ENCODE results near the gene PXK. TPM values are rescaled to one million over a fixed set of nuclear protein-coding genes. Genes with fewer than 3 reads are reported as not detected.

PXK gene
- polyA plus RNA-seq, 1 donor (not counting 4 experiments of a cell fraction or from before 2014, with no cell fraction given) = 12.2 TPM

- H3K27me3 ChIP-seq (ENCODE audit: control insufficient read depth, extremely low read depth, insufficient read depth, low read length) = no peaks in the 10 kb centered on the region
- H2AFZ ChIP-seq (ENCODE audit: control insufficient read depth, low read length) = no peak overlapping the region
- H3K36me3 ChIP-seq (ENCODE audit: control insufficient read depth in 2 of 2, extremely low read depth in 1 of 2, insufficient read depth in 2 of 2, low read length in 2 of 2) = no peaks in the 10 kb centered on the region
- no peak overlapping the region for H3K9ac ChIP-seq (ENCODE audit: control insufficient read depth, extremely low read depth, insufficient read depth, low read length)
- H3K9me3 ChIP-seq (ENCODE audit: control insufficient read depth, low read depth, low read length) = no peaks in the 10 kb centered on the region
- FAIRE-seq (no peak), DNase-seq (ENCODE audit: low read depth, low spot score) (no peak)
- no peak overlapping the region for H3K27ac ChIP-seq (ENCODE audit: control insufficient read depth, insufficient read depth, low read length)
- H3K4me3 ChIP-seq (ENCODE audit: control insufficient read depth in 2 of 3, extremely low read depth in 1 of 3, insufficient read depth in 2 of 3, low read depth in 1 of 3, low read length in 3 of 3) = no peak overlapping the region
- dilution Hi-C loops (cut with MboI; ENCODE audit: extremely low pct_ligation_motif_present, low sequenced_read_pairs) = no loop called here
- no peaks in the 10 kb centered on the region for H4K20me1 ChIP-seq (ENCODE audit: control insufficient read depth, extremely low read depth, insufficient read depth, low read length)
- H3K9me1 ChIP-seq (ENCODE audit: control insufficient read depth, extremely low read depth, insufficient read depth, low read length) = no peaks in the 10 kb centered on the region
- H3K79me2 ChIP-seq (ENCODE audit: control insufficient read depth, insufficient read depth, low read length) = no peaks in the 10 kb centered on the region
- TF ChIP-seq CTCF (optimal IDR thresholded peaks at IDR 0.05 in 1 of 3, IDR thresholded peaks at IDR 0.05 in 1 of 3, conservative IDR thresholded peaks at IDR 0.05 in 1 of 3; ENCODE audit: extremely low read depth in 1 of 3, insufficient read depth in 2 of 3, low read length in 3 of 3) (no peak), EZH2 (IDR thresholded peaks at IDR 0.05; ENCODE audit: low read length) (no peak)
- H3K4me2 ChIP-seq (ENCODE audit: control insufficient read depth, extremely low read depth, insufficient read depth, low read depth, low read length) = no peak overlapping the region
- peaks cover under 1% of the 10 kb centered on the region for H3K4me1 ChIP-seq (ENCODE audit: control insufficient read depth, extremely low read depth, insufficient read depth, low read length)
Observed at GRCh38 chr3:58377750-58378149, 45.1 kb downstream of the PXK start.

- no peak overlapping the region for H3K4me3 ChIP-seq (ENCODE audit: control insufficient read depth in 2 of 3, extremely low read depth in 1 of 3, insufficient read depth in 2 of 3, low read depth in 1 of 3, low read length in 3 of 3)
Observed at GRCh38 chr3:58379351-58380073, 46.8 kb downstream of the PXK start.

More at GRCh38 chr3:58379351-58380073, 46.8 kb downstream of the PXK start:
- Histone ChIP-seq H3K27me3 (ENCODE audit: control insufficient read depth, extremely low read depth, insufficient read depth, low read length) (no peaks in the 10 kb centered on the region), H3K27ac (ENCODE audit: control insufficient read depth, insufficient read depth, low read length) (no peak overlapping the region), H3K9me3 (ENCODE audit: control insufficient read depth, low read depth, low read length) (no peaks in the 10 kb centered on the region), H4K20me1 (ENCODE audit: control insufficient read depth, extremely low read depth, insufficient read depth, low read length) (no peaks in the 10 kb centered on the region), H3K36me3 (ENCODE audit: control insufficient read depth in 2 of 2, extremely low read depth in 1 of 2, insufficient read depth in 2 of 2, low read length in 2 of 2) (no peaks in the 10 kb centered on the region), H3K9me1 (ENCODE audit: control insufficient read depth, extremely low read depth, insufficient read depth, low read length) (peaks cover 1% of the 10 kb centered on the region), H3K9ac (ENCODE audit: control insufficient read depth, extremely low read depth, insufficient read depth, low read length) (no peak overlapping the region), H3K4me1 (ENCODE audit: control insufficient read depth, extremely low read depth, insufficient read depth, low read length) (peaks cover 16% of the 10 kb centered on the region), H2AFZ (ENCODE audit: control insufficient read depth, low read length) (no peak overlapping the region), H3K4me2 (ENCODE audit: control insufficient read depth, extremely low read depth, insufficient read depth, low read depth, low read length) (no peak overlapping the region), H3K79me2 (ENCODE audit: control insufficient read depth, insufficient read depth, low read length) (no peaks in the 10 kb centered on the region)
- no peak for FAIRE-seq
- dilution Hi-C loops (cut with MboI; ENCODE audit: extremely low pct_ligation_motif_present, low sequenced_read_pairs) = no loop called here
- no peak for TF ChIP-seq EZH2 (IDR thresholded peaks at IDR 0.05; ENCODE audit: low read length)
- no peak for TF ChIP-seq CTCF (optimal IDR thresholded peaks at IDR 0.05 in 1 of 3, IDR thresholded peaks at IDR 0.05 in 1 of 3, conservative IDR thresholded peaks at IDR 0.05 in 1 of 3; ENCODE audit: extremely low read depth in 1 of 3, insufficient read depth in 2 of 3, low read length in 3 of 3)
- DNase-seq (ENCODE audit: low read depth, low spot score) = no peak

All from keratinocyte (primary cell).